Mammary epithelial cell (primary cell): Measurements from ENCODE around the gene SSC5D.

Experiments used
- CTCF ChIP-seq, 2 donors: IDR thresholded peaks in 1 of 2; conservative IDR thresholded peaks in 1 of 2; 2 replicates each; pipeline ENCODE4 v1.5.1; 2011 to 2012; ENCODE audit warnings: inconsistent platforms in 2 of 2, low read length in 2 of 2, mild to moderate bottlenecking in 2 of 2, control low read depth in 1 of 2, low read depth in 1 of 2; ENCODE audit not compliant: insufficient read depth in 1 of 2; ENCODE audit errors: extremely low read depth in 1 of 2
- EZH2 ChIP-seq: IDR thresholded peaks from 2 replicates; pipeline ENCODE4 v1.6.1; 2012; ENCODE audit warnings: low read length, inconsistent platforms, borderline replicate concordance

- TF ChIP-seq CTCF (conservative IDR thresholded peaks at IDR 0.05 in 1 of 2, IDR thresholded peaks at IDR 0.05 in 1 of 2; ENCODE audit: extremely low read depth in 1 of 2, insufficient read depth in 1 of 2, low read depth in 1 of 2, low read length in 2 of 2) (no peak), EZH2 (no peak)
Observed at GRCh38 chr19:55452749-55453346, 35.4 kb upstream of the SSC5D start.
